ENCODE data around the gene SUMO4.

SUMO4 gene

GRCh38 chr6:149400050-149400449, at the start of gene SUMO4:
SUMO4 (plus strand) TSS chr6:149400262; CDS start chr6:149400392, 130 bp downstream.
- no peak for DNase-seq

GRCh38 chr6:149354009-149354408, 46.1 kb upstream of the SUMO4 start:
- no peak for DNase-seq

- DNase-seq: no peak
Measured at GRCh38 chr6:149356081-149356750, 43.8 kb upstream of the SUMO4 start.

- DNase-seq: peak; percentile 16
Measured at GRCh38 chr6:149357726-149358538, 42.1 kb upstream of the SUMO4 start.

- DNase-seq: no peak
Measured at GRCh38 chr6:149359440-149359839, 40.6 kb upstream of the SUMO4 start.

GRCh38 chr6:149360536-149360935, 39.5 kb upstream of the SUMO4 start:
- DNase-seq: no peak

- DNase-seq: no peak
Measured at GRCh38 chr6:149362289-149362688, 37.8 kb upstream of the SUMO4 start.

- no peak for DNase-seq
Measured at GRCh38 chr6:149363154-149363553, 36.9 kb upstream of the SUMO4 start.

GRCh38 chr6:149364557-149364956, 35.5 kb upstream of the SUMO4 start:
- no peak for DNase-seq

- DNase-seq: no peak
Measured at GRCh38 chr6:149365197-149365596, 34.9 kb upstream of the SUMO4 start.

GRCh38 chr6:149366267-149366921, 33.7 kb upstream of the SUMO4 start:
- no peak for DNase-seq

- DNase-seq: no peak
Measured at GRCh38 chr6:149368065-149368464, 32.0 kb upstream of the SUMO4 start.

- no peak for DNase-seq
Measured at GRCh38 chr6:149371154-149371553, 28.9 kb upstream of the SUMO4 start.

GRCh38 chr6:149372062-149372461, 28.0 kb upstream of the SUMO4 start:
- DNase-seq: no peak

- no peak for DNase-seq
Measured at GRCh38 chr6:149373511-149373910, 26.6 kb upstream of the SUMO4 start.

- no peak for DNase-seq
Measured at GRCh38 chr6:149379977-149380376, 20.1 kb upstream of the SUMO4 start.

- no peak for DNase-seq
Measured at GRCh38 chr6:149380523-149380922, 19.5 kb upstream of the SUMO4 start.

- no peak for DNase-seq
Measured at GRCh38 chr6:149383371-149383770, 16.7 kb upstream of the SUMO4 start.

- DNase-seq: no peak
Measured at GRCh38 chr6:149384464-149384863, 15.6 kb upstream of the SUMO4 start.

- DNase-seq: no peak
Measured at GRCh38 chr6:149385998-149386646, 13.9 kb upstream of the SUMO4 start.

- DNase-seq: no peak
Measured at GRCh38 chr6:149387779-149388512, 12.1 kb upstream of the SUMO4 start.

GRCh38 chr6:149389509-149390297, 10.4 kb upstream of the SUMO4 start:
- peak; percentile 42 for DNase-seq

All from fibroblast of skin of right biceps (primary cell).